Osteoblast (primary cell): Measurements from ENCODE around the gene ENDOV. TPM values are rescaled to one million over a fixed set of nuclear protein-coding genes. Genes with fewer than 3 reads are reported as not detected.

ENCODE experiments used
- DNase-seq: peaks from one replicate; pipeline ENCODE4 v3.0.0; 2011; ENCODE audit warnings: low spot score, mixed read lengths; ENCODE audit not compliant: insufficient read length; ENCODE audit errors: missing footprints
- H2AFZ ChIP-seq: 2 replicates; pipeline ENCODE4 v1.6.0; 2011; ENCODE audit warnings: mild to moderate bottlenecking, low read length
- H3K27ac ChIP-seq: 2 replicates; pipeline ENCODE4 v1.5.1; 2011; ENCODE audit warnings: mild to moderate bottlenecking, low read depth, low read length, moderate library complexity
- H3K27me3 ChIP-seq: 2 replicates; pipeline ENCODE4 v1.6.0; 2012; ENCODE audit warnings: mild to moderate bottlenecking, control low read depth, inconsistent platforms, low read length, moderate library complexity; ENCODE audit not compliant: insufficient read depth
- H3K36me3 ChIP-seq: 2 replicates; pipeline ENCODE4 v1.5.1; 2011; ENCODE audit warnings: mild to moderate bottlenecking, low read length, control low read depth, moderate library complexity; ENCODE audit not compliant: insufficient read depth
- H3K4me1 ChIP-seq: 2 replicates; pipeline ENCODE4 v1.5.1; 2011; ENCODE audit warnings: mild to moderate bottlenecking, low read length, control low read depth, moderate library complexity; ENCODE audit not compliant: insufficient read depth
- H3K4me2 ChIP-seq: 2 replicates; pipeline ENCODE4 v1.6.0; 2011; ENCODE audit warnings: mild to moderate bottlenecking, low read length; ENCODE audit not compliant: insufficient read depth
- H3K4me3 ChIP-seq: fragments of 200-600 bp; sonication (generic); 3 replicates; pipeline ENCODE4 v1.5.1; 2012; ENCODE audit warnings: mild to moderate bottlenecking, low read length, inconsistent platforms; ENCODE audit not compliant: insufficient read depth
- H3K79me2 ChIP-seq: 2 replicates; pipeline ENCODE4 v1.6.0; 2012; ENCODE audit warnings: mild to moderate bottlenecking, low read length, control low read depth, inconsistent platforms; ENCODE audit not compliant: insufficient read depth
- H3K9me3 ChIP-seq: 2 replicates; pipeline ENCODE4 v1.5.1; 2011; ENCODE audit warnings: low read depth, low read length, control low read depth
- H4K20me1 ChIP-seq: 2 replicates; pipeline ENCODE4 v1.6.0; 2012; ENCODE audit warnings: mild to moderate bottlenecking, low read length, control low read depth; ENCODE audit not compliant: insufficient read depth
- total RNA-seq: library from RNA; depleted of rRNA; stranded (reverse); fragments of >200 nt; gene quantifications from 2 replicates; pipeline ENCODE4 v1.2.3, GENCODE V29; 2012
- TF ChIP-seq, protein P1 (sequence below): IDR thresholded peaks from 2 replicates; pipeline ENCODE4 v1.5.1; 2011; ENCODE audit warnings: mild to moderate bottlenecking, low read depth, low read length, moderate library complexity; ENCODE audit errors: extremely low read depth

ENDOV gene
- total RNA-seq, 1 donor = 19.5 TPM

DNA sequence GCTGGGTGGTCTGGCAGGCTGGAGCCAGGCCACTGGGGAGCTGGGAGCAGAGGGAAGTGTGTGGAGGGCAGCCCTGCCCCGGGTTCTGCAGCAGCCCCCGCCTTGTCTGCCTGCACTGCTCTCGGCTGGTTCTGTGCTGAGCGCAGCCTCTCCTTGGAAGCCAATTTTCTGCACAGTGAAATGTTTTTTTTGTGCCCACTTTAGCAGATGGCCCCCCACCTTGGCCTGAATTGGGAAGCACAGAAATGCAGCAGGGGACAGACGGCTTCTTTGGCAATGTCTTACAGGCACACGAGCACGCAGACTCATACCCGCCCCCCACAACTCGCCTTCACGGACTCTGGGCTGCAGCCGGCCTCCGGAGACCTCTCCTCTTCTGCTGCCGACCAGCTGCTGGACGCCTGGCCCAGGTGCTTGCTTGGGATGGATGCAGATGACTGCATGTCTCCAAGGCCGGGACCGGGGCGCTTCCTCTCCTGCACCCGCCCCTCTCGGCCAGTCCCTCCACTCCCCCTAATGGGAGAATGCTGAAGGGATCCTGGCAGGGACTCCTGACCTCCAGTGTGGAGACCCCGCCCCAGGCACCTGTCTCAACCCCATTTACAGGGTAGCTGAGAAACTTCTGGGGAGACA, 46.7 kb downstream of the ENDOV start:
- DNase-seq = no peak
- H3K36me3 ChIP-seq = no peaks in the 10 kb centered on the region
- H3K4me1 ChIP-seq = no peaks in the 10 kb centered on the region
- no peak overlapping the region for H3K4me2 ChIP-seq
- no peaks in the 10 kb centered on the region for H3K9me3 ChIP-seq
- TF ChIP-seq, protein P1, sequence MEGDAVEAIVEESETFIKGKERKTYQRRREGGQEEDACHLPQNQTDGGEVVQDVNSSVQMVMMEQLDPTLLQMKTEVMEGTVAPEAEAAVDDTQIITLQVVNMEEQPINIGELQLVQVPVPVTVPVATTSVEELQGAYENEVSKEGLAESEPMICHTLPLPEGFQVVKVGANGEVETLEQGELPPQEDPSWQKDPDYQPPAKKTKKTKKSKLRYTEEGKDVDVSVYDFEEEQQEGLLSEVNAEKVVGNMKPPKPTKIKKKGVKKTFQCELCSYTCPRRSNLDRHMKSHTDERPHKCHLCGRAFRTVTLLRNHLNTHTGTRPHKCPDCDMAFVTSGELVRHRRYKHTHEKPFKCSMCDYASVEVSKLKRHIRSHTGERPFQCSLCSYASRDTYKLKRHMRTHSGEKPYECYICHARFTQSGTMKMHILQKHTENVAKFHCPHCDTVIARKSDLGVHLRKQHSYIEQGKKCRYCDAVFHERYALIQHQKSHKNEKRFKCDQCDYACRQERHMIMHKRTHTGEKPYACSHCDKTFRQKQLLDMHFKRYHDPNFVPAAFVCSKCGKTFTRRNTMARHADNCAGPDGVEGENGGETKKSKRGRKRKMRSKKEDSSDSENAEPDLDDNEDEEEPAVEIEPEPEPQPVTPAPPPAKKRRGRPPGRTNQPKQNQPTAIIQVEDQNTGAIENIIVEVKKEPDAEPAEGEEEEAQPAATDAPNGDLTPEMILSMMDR = no peak
- no peaks in the 10 kb centered on the region for H3K79me2 ChIP-seq
- no peak overlapping the region for H3K4me3 ChIP-seq
- H4K20me1 ChIP-seq = no peaks in the 10 kb centered on the region
- no peak overlapping the region for H2AFZ ChIP-seq
- H3K27me3 ChIP-seq = peaks cover 32% of the 10 kb centered on the region
- H3K27ac ChIP-seq = no peak overlapping the region

DNA sequence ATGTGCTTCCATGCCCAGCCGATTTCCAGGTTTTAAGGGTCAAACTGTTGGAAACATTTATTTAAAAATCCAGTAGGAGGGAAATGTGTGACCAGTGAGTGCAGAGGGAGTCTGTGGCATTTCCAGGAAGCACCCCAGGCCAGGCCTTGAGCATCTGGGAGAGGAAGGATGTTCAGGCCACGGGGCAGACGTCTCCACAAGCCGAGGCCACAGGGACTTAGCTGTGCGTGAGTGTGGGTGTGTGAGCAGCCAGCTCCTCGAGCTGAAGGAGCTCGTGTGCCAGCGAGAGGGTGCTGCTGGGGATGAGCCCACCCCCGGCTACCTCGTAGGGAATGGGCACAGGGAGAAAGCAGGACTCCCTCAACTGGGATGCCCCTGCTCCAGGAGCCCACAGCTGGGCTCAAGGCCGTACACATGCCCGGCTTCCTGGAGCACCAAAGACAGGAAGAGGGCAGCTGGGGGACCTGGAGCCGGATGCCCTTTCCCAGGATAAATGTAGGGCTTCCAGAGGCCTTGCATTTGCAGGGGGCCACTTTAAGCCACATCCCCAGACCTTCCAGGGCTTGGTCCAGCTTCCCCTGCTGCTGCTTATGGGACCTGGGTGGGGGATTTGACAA, 48.9 kb downstream of the ENDOV start:
- Histone ChIP-seq H2AFZ (no peak overlapping the region), H3K4me3 (no peak overlapping the region), H4K20me1 (no peaks in the 10 kb centered on the region), H3K79me2 (no peaks in the 10 kb centered on the region), H3K4me2 (no peak overlapping the region), H3K4me1 (no peaks in the 10 kb centered on the region), H3K27me3 (peaks cover 50% of the 10 kb centered on the region), H3K27ac (no peak overlapping the region), H3K9me3 (no peaks in the 10 kb centered on the region), H3K36me3 (no peaks in the 10 kb centered on the region)
- no peak for DNase-seq
- TF ChIP-seq, protein P1 = no peak

DNA sequence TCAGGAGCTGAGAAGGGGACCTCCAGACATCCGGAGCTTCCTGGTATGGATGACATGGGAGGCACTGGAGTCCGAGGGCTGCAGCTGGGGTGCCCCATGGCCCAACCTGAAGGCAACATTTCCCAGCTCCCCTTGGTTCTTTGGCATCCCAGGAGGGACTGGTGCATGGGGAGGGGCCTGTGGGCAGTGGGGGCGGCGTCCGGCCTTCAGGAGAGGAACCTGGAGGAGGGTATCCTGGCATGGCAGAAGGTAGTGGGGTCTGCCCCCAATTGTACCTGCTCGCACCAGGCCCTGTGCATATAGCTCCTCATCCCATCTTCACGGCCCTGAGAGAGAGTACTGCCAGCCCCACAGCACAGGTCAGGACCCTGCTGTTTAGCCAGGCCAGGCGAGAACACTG, 49.5 kb downstream of the ENDOV start:
- no peaks in the 10 kb centered on the region for H3K79me2 ChIP-seq
- TF ChIP-seq, protein P1 = no peak
- peaks cover 50% of the 10 kb centered on the region for H3K27me3 ChIP-seq
- H3K4me3 ChIP-seq = no peak overlapping the region
- no peaks in the 10 kb centered on the region for H4K20me1 ChIP-seq
- H2AFZ ChIP-seq = no peak overlapping the region
- DNase-seq = no peak
- H3K4me2 ChIP-seq = no peak overlapping the region
- no peaks in the 10 kb centered on the region for H3K9me3 ChIP-seq
- H3K27ac ChIP-seq = no peak overlapping the region
- no peaks in the 10 kb centered on the region for H3K36me3 ChIP-seq
- H3K4me1 ChIP-seq = no peaks in the 10 kb centered on the region

DNA sequence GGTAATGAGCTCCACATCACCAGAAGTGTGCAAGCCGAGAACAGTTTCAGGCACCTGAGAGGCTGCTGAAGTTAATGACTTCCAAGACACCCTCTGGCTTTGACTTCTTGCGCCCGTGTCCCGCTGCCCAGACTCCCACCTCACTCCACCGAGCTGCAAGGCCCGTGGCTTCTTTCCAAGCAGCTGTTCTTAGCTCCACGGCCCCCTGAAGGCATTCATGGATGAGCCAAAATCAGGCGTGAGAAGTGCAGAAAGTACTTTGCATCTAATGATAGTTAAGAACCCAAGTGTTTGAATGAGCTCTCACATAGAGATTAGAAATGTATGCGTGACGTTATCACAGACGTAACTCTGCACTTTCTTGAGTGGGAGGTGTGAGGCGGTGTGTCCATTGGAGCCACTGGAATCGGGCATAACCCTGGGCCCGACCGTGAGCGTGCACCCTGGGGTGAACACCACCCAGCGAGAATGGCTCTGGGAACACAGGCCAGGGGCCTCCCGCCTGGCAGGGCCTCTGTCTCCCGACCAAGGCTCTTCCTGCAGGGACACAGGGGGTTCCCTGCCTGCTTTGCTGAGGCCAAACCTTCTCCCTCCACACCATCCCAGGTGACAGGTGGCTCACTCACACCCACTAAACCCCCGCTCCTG, 50.5 kb downstream of the ENDOV start:
- TF ChIP-seq, protein P1 = no peak
- Histone ChIP-seq H3K27ac (no peak overlapping the region), H3K9me3 (no peaks in the 10 kb centered on the region), H3K27me3 (peaks cover 52% of the 10 kb centered on the region), H3K4me3 (no peak overlapping the region), H3K36me3 (no peaks in the 10 kb centered on the region), H3K4me2 (no peak overlapping the region), H2AFZ (no peak overlapping the region), H3K79me2 (no peaks in the 10 kb centered on the region), H4K20me1 (no peaks in the 10 kb centered on the region), H3K4me1 (no peaks in the 10 kb centered on the region)
- DNase-seq = no peak
